Caco-2 (cell line): ENCODE data around the gene RGSL1. TPM values are rescaled to one million over a fixed set of nuclear protein-coding genes. Genes with fewer than 3 reads are reported as not detected.

ENCODE experiments used
- BruUV-seq: library from RNA; stranded (reverse); fragments of 400-500 nt; replicated peaks from 2 replicates; lab custom pipeline; 2021; lab: Mats Ljungman, UMichigan
- CTCF ChIA-PET: fragments of 300-600 bp; sonication (Branson Sonifier 250); formaldehyde crosslinking; loops from one replicate; lab custom pipeline; 2022; ENCODE audit warnings: antibody characterized with exemption; lab: Charles Lee
- POLR2A ChIA-PET: fragments of 300-600 bp; sonication (Branson Sonifier 250); formaldehyde crosslinking; loops from one replicate; lab custom pipeline; 2022; ENCODE audit warnings: antibody characterized with exemption; lab: Charles Lee
- DNase-seq, 2 experiments: peaks; one replicate each; pipeline versions ENCODE4 v3.0.0 to v3.0.0-alpha.2; 2020 to 2022
- H3K27me3 ChIP-seq: replicated peaks from 2 replicates; pipeline ENCODE4 v1.6.0; 2011; ENCODE audit warnings: low read length; ENCODE audit not compliant: control insufficient read depth, insufficient read depth
- H3K36me3 ChIP-seq: 2 replicates; pipeline ENCODE4 v1.5.1; 2011; ENCODE audit warnings: low read length; ENCODE audit not compliant: control insufficient read depth, insufficient read depth
- H3K4me1 ChIP-seq: fragments of 250-450 bp; sonication (Bioruptor Pico); 2 replicates; pipeline ENCODE4 v1.5.1; 2020; ENCODE audit warnings: mild to moderate bottlenecking
- H3K4me3 ChIP-seq: 2 replicates; pipeline ENCODE4 v1.5.1; 2011; ENCODE audit warnings: low read depth, mild to moderate bottlenecking, control low read depth, low read length
- H3K9me3 ChIP-seq: fragments of 250-450 bp; sonication (Bioruptor Pico); 2 replicates; pipeline ENCODE4 v1.5.1; 2020; ENCODE audit warnings: mild to moderate bottlenecking, moderate library complexity
- H3K27ac Mint-ChIP-seq: one replicate; pipeline ENCODE4 v1.8.0; 2022; ENCODE audit warnings: mixed read lengths; ENCODE audit not compliant: unreplicated experiment
- H3K27me3 Mint-ChIP-seq: one replicate; pipeline ENCODE4 v1.8.0; 2022; ENCODE audit warnings: mixed read lengths; ENCODE audit not compliant: insufficient read depth, unreplicated experiment
- H3K36me3 Mint-ChIP-seq: one replicate; pipeline ENCODE4 v1.8.0; 2022; ENCODE audit warnings: mild to moderate bottlenecking, mixed read lengths; ENCODE audit not compliant: insufficient read depth, unreplicated experiment
- H3K4me1 Mint-ChIP-seq: one replicate; pipeline ENCODE4 v1.8.0; 2022; ENCODE audit warnings: low read depth, mixed read lengths; ENCODE audit not compliant: unreplicated experiment
- H3K4me3 Mint-ChIP-seq: one replicate; pipeline ENCODE4 v1.8.0; 2022; ENCODE audit warnings: mild to moderate bottlenecking, moderate library complexity, mixed read lengths; ENCODE audit not compliant: unreplicated experiment
- H3K9me3 Mint-ChIP-seq: one replicate; pipeline ENCODE4 v1.8.0; 2022; ENCODE audit warnings: mixed read lengths; ENCODE audit not compliant: unreplicated experiment
- CTCF ChIP-seq, 2 experiments: fragments of 200-600 bp in 1 of 2; IDR thresholded peaks; 1 replicate in 1 of 2; 2 replicates in 1 of 2; pipeline versions ENCODE4 v1.5.1 to v1.8.0; 2011 to 2022; ENCODE audit warnings: antibody characterized with exemption in 1 of 2, control low read depth in 1 of 2, inconsistent platforms in 1 of 2, low read depth in 1 of 2, low read length in 1 of 2, mild to moderate bottlenecking in 1 of 2, moderate library complexity in 1 of 2; ENCODE audit not compliant: insufficient read depth in 1 of 2, severe bottlenecking in 1 of 2, unreplicated experiment in 1 of 2
- intact Hi-C: fragments of 100-400 bp; cut with micrococcal nuclease; formaldehyde crosslinking; loops from one replicate; pipeline ENCODE4 v1.10.0; 2022; ENCODE audit not compliant: unreplicated experiment
- total RNA-seq: library from RNA; stranded (reverse); gene quantifications from 2 replicates; pipeline ENCODE4 v1.2.3, GENCODE V29; 2022

Gene RGSL1
- total RNA-seq, 1 experiment from 2014 or later: not detected

GRCh38 chr1:182563095-182563494, 113.1 kb downstream of the RGSL1 start:
- Mint-ChIP-seq H3K27me3 (peaks cover 22% of the 10 kb centered on the region), H3K4me1 (no peaks in the 10 kb centered on the region), H3K9me3 (no peaks in the 10 kb centered on the region), H3K4me3 (no peak overlapping the region), H3K27ac (no peak overlapping the region), H3K36me3 (no peaks in the 10 kb centered on the region)
- Histone ChIP-seq H3K4me3 (no peak overlapping the region), H3K4me1 (no peaks in the 10 kb centered on the region), H3K9me3 (peaks cover 10% of the 10 kb centered on the region; the same call in 1 of the 2 replicates), H3K36me3 (no peaks in the 10 kb centered on the region), H3K27me3 (no peaks in the 10 kb centered on the region)
- no peak for TF ChIP-seq CTCF (IDR thresholded peaks at IDR 0.05; ENCODE audit: insufficient read depth in 1 of 2, low read depth in 1 of 2, low read length in 1 of 2, severe bottlenecking in 1 of 2, unreplicated experiment in 1 of 2)
- CTCF ChIA-PET: no interaction called here
- BruUV-seq: no TSS peak
- POLR2A ChIA-PET: no interaction called here
- DNase-seq: no peak
- intact Hi-C loops: no loop called here

- intact Hi-C loops: no loop called here
- Mint-ChIP-seq H3K9me3 (no peaks in the 10 kb centered on the region), H3K36me3 (no peaks in the 10 kb centered on the region), H3K4me3 (no peak overlapping the region), H3K4me1 (no peaks in the 10 kb centered on the region), H3K27me3 (peaks cover 17% of the 10 kb centered on the region), H3K27ac (no peak overlapping the region)
- no peak for DNase-seq
- peaks cover 10% of the 10 kb centered on the region; the same call in 1 of the 2 replicates for H3K9me3 ChIP-seq
- H3K4me3 ChIP-seq: no peak overlapping the region
- no peak for TF ChIP-seq CTCF (IDR thresholded peaks at IDR 0.05; ENCODE audit: insufficient read depth in 1 of 2, low read depth in 1 of 2, low read length in 1 of 2, severe bottlenecking in 1 of 2, unreplicated experiment in 1 of 2)
- H3K27me3 ChIP-seq: no peaks in the 10 kb centered on the region
- no peaks in the 10 kb centered on the region for H3K36me3 ChIP-seq
- POLR2A ChIA-PET: no interaction called here
- H3K4me1 ChIP-seq: no peaks in the 10 kb centered on the region
- BruUV-seq: no TSS peak
- CTCF ChIA-PET: no interaction called here
Observed at GRCh38 chr1:182564406-182565004, 114.6 kb downstream of the RGSL1 start.

- H3K36me3 Mint-ChIP-seq: no peaks in the 10 kb centered on the region
- TF ChIP-seq CTCF (IDR thresholded peaks at IDR 0.05; ENCODE audit: insufficient read depth in 1 of 2, low read depth in 1 of 2, low read length in 1 of 2, severe bottlenecking in 1 of 2, unreplicated experiment in 1 of 2): no peak
- no peak overlapping the region for H3K4me3 Mint-ChIP-seq
- H3K36me3 ChIP-seq: no peaks in the 10 kb centered on the region
- peaks cover 14% of the 10 kb centered on the region for H3K27me3 Mint-ChIP-seq
- no peak for DNase-seq
- CTCF ChIA-PET: no interaction called here
- H3K27ac Mint-ChIP-seq: no peak overlapping the region
- peaks cover 10% of the 10 kb centered on the region; the same call in 1 of the 2 replicates for H3K9me3 ChIP-seq
- no peaks in the 10 kb centered on the region for H3K4me1 ChIP-seq
- no peaks in the 10 kb centered on the region for H3K4me1 Mint-ChIP-seq
- no peak overlapping the region for H3K4me3 ChIP-seq
- BruUV-seq: no TSS peak
- intact Hi-C loops: no loop called here
- no peaks in the 10 kb centered on the region for H3K9me3 Mint-ChIP-seq
- POLR2A ChIA-PET: no interaction called here
- H3K27me3 ChIP-seq: no peaks in the 10 kb centered on the region
Observed at GRCh38 chr1:182565537-182565936, 115.6 kb downstream of the RGSL1 start.
